WTC11 (cell line): Measurements from ENCODE around the gene GALM. TPM values are rescaled to one million over a fixed set of nuclear protein-coding genes. Genes with fewer than 3 reads are reported as not detected.
"Not testable (repeated sequence)": the region's sequence is repeated elsewhere in the genome, so short reads cannot be mapped to it uniquely, and the experiment has no call there.

Source experiments
- ATAC-seq: fragments of 200-7000 bp; cut with Tn5 transposase; 2 replicates; pipeline ENCODE4 v1.10.0; 2021; ENCODE audit warnings: mild to moderate bottlenecking, moderate library complexity
- CTCF ChIA-PET: fragments of 300-600 bp; sonication (Branson Sonifier 250); formaldehyde crosslinking; loops from one replicate; lab custom pipeline; 2021; ENCODE audit warnings: antibody characterized with exemption; lab: Charles Lee
- POLR2A ChIA-PET: fragments of 350-600 bp; sonication (Branson Sonifier 250); formaldehyde crosslinking; loops from one replicate; lab custom pipeline; 2021; ENCODE audit warnings: antibody characterized with exemption; lab: Charles Lee
- DNase-seq: peaks from one replicate; pipeline ENCODE4 v3.0.0; 2021; ENCODE audit warnings: low spot score
- H3K27ac Mint-ChIP-seq: 2 replicates; pipeline ENCODE4 v1.8.0; 2021; ENCODE audit warnings: mixed read lengths
- H3K27me3 Mint-ChIP-seq: 2 replicates; pipeline ENCODE4 v1.8.0; 2021; ENCODE audit warnings: low read depth, mild to moderate bottlenecking, moderate library complexity, mixed read lengths
- H3K36me3 Mint-ChIP-seq: 2 replicates; pipeline ENCODE4 v1.8.0; 2021; ENCODE audit warnings: mixed read lengths
- H3K4me1 Mint-ChIP-seq: 2 replicates; pipeline ENCODE4 v1.8.0; 2022; ENCODE audit warnings: mixed read lengths
- H3K4me3 Mint-ChIP-seq: 2 replicates; pipeline ENCODE4 v1.8.0; 2021; ENCODE audit warnings: mild to moderate bottlenecking, moderate library complexity, mixed read lengths
- H3K9me3 Mint-ChIP-seq: 2 replicates; pipeline ENCODE4 v1.8.0; 2021; ENCODE audit warnings: mixed read lengths
- ARID4B ChIP-seq: sonication (generic); formaldehyde crosslinking; IDR thresholded peaks from 2 replicates; pipeline ENCODE4 v1.8.0; 2023; ENCODE audit warnings: missing genetic modification reagents, mild to moderate bottlenecking, borderline replicate concordance
- EMX1 ChIP-seq: fragments of 250-450 bp; sonication (Bioruptor Pico); IDR thresholded peaks from 2 replicates; pipeline ENCODE4 v1.8.0; 2021; ENCODE audit warnings: mild to moderate bottlenecking
- HMGA2 ChIP-seq: fragments of 250-450 bp; sonication (Bioruptor Pico); IDR thresholded peaks from 2 replicates; pipeline ENCODE4 v1.4.0; 2021; ENCODE audit warnings: mild to moderate bottlenecking, moderate library complexity
- HMGXB4 ChIP-seq: sonication (generic); formaldehyde crosslinking; IDR thresholded peaks from 2 replicates; pipeline ENCODE4 v1.8.1; 2023; ENCODE audit warnings: mild to moderate bottlenecking, moderate library complexity, missing genetic modification reagents
- JAZF1 ChIP-seq: fragments of 250-450 bp; sonication (Bioruptor Pico); IDR thresholded peaks from 2 replicates; pipeline ENCODE4 v1.9.0; 2021; ENCODE audit warnings: moderate library complexity, mild to moderate bottlenecking, inconsistent platforms
- NFE2L1 ChIP-seq: sonication (generic); formaldehyde crosslinking; IDR thresholded peaks from 2 replicates; pipeline ENCODE4 v1.8.1; 2023; ENCODE audit warnings: missing genetic modification reagents
- RORB ChIP-seq: fragments of 250-450 bp; sonication (Bioruptor Pico); IDR thresholded peaks from 2 replicates; pipeline ENCODE4 v1.9.0; 2021; ENCODE audit warnings: mild to moderate bottlenecking
- SOX15 ChIP-seq: fragments of 250-450 bp; sonication (Bioruptor Pico); IDR thresholded peaks from 2 replicates; pipeline ENCODE4 v1.9.0; 2021; ENCODE audit warnings: mild to moderate bottlenecking
- ZBTB21 ChIP-seq: sonication (generic); formaldehyde crosslinking; IDR thresholded peaks from 2 replicates; pipeline ENCODE4 v1.8.1; 2023; ENCODE audit warnings: mild to moderate bottlenecking, missing genetic modification reagents, borderline replicate concordance
- ZNF232 ChIP-seq: sonication (generic); formaldehyde crosslinking; IDR thresholded peaks from 2 replicates; pipeline ENCODE4 v1.8.0; 2022; ENCODE audit warnings: mild to moderate bottlenecking, missing genetic modification reagents
- total RNA-seq: library from RNA; stranded (reverse); gene quantifications from 3 replicates; pipeline ENCODE4 v1.2.3, GENCODE V29; 2021
- TF ChIP-seq, protein P1 (sequence below): sonication (generic); formaldehyde crosslinking; conservative IDR thresholded peaks from 2 replicates; pipeline ENCODE4 v1.8.1; 2022; ENCODE audit warnings: mild to moderate bottlenecking, missing genetic modification reagents
- TF ChIP-seq, protein P2 (sequence below): sonication (generic); formaldehyde crosslinking; IDR thresholded peaks from 2 replicates; pipeline ENCODE4 v1.8.0; 2023; ENCODE audit warnings: mild to moderate bottlenecking, missing genetic modification reagents

GALM gene
- total RNA-seq, 1 experiment from 2014 or later = 11.2 TPM

DNA sequence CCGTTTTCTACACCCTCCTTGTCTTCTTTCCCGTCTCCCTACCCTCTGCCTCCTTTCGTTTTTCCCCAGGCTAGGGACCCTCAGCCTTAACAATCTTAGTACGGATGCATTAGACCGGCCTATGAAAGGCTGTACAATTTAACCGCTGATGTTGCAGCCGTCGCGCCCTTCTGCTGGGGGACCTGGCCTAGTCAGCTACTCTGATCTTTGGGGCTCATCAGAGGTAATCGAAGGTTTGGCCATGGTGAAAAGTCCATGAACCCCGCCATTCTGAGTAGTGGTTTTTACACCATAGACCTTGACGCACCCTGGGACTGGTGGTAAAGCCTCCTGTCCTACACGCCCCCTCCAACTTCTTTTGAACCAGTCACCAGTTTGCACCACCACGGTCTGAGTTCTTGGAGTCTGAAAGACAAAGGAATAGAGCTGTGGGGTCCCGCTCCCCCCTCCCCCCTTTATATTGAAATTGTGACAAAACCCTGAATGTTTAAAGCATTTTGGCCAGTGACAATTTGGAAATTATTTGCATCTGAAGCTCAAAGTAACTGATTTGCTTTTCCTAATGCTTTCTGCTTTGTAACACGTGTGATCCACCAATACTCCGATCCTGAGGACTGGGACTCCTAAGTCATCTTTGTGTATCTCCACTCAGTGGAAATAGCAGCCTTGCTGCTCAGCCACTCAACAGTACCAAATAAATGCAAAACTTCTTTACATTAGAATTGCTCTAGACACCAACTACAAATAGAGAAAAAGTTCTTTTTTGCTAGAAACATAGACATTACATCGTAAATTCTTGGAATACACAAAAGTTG is 85.9 kb downstream of the GALM start:
- peak overlapping the region; percentile 100 for H3K4me3 Mint-ChIP-seq
- H3K27ac Mint-ChIP-seq = peak overlapping the region; percentile 100
- peaks cover 36% of the 10 kb centered on the region for H3K4me1 Mint-ChIP-seq
- ChIA-PET POLR2A (interaction anchor here (0.6 to 2.4 kb wide), 36 partner anchors 8 to 1785 kb away, joined by 3 to 55 read pairs (median 4); partner anchors contain the start of genes ATL2, DHX57, GALM and HNRNPLL), CTCF (interaction anchor here (0.7 to 2.1 kb wide), 3 partner anchors 149 to 216 kb away, joined by 3 to 5 read pairs (median 4); no protein-coding TSS in a partner anchor)
- peaks cover 2% of the 10 kb centered on the region; the same call in 1 of the 2 replicates for H3K9me3 Mint-ChIP-seq
- DNase-seq (no peak), ATAC-seq (peak; percentile 33)
- TF ChIP-seq ZNF232 (CRISPR knock-in tag) (0 out of 2 replicates have a peak, but pooled peaks have one; percentile 1), SOX15 (CRISPR knock-in tag) (no peak)
- peaks cover 40% of the 10 kb centered on the region for H3K36me3 Mint-ChIP-seq
- H3K27me3 Mint-ChIP-seq = no peaks in the 10 kb centered on the region

- ATAC-seq = no peak
- H3K27ac Mint-ChIP-seq = no peak overlapping the region
- POLR2A ChIA-PET = no interaction called here
- H3K9me3 Mint-ChIP-seq = peaks cover 4% of the 10 kb centered on the region; the same call in 1 of the 2 replicates
- DNase-seq = no peak
- no peak overlapping the region for H3K4me3 Mint-ChIP-seq
- peaks cover 20% of the 10 kb centered on the region for H3K36me3 Mint-ChIP-seq
- CTCF ChIA-PET = no interaction called here
- no peak for TF ChIP-seq ARID4B
- peaks cover 17% of the 10 kb centered on the region for H3K4me1 Mint-ChIP-seq
- H3K27me3 Mint-ChIP-seq = no peaks in the 10 kb centered on the region
Measured at GRCh38 chr2:38754049-38754448, 88.1 kb downstream of the GALM start.

- POLR2A ChIA-PET = no interaction called here
- peaks cover 16% of the 10 kb centered on the region for H3K36me3 Mint-ChIP-seq
- peaks cover 13% of the 10 kb centered on the region for H3K4me1 Mint-ChIP-seq
- TF ChIP-seq NFE2L1 (CRISPR knock-in tag) (no peak), JAZF1 (CRISPR knock-in tag) (no peak)
- ATAC-seq (no peak), DNase-seq (no peak)
- H3K4me3 Mint-ChIP-seq = no peak overlapping the region
- H3K9me3 Mint-ChIP-seq = peaks cover 4% of the 10 kb centered on the region; the same call in 1 of the 2 replicates
- no peaks in the 10 kb centered on the region for H3K27me3 Mint-ChIP-seq
- no peak overlapping the region for H3K27ac Mint-ChIP-seq
- CTCF ChIA-PET = no interaction called here
Measured at GRCh38 chr2:38754506-38754905, 88.6 kb downstream of the GALM start.

DNA sequence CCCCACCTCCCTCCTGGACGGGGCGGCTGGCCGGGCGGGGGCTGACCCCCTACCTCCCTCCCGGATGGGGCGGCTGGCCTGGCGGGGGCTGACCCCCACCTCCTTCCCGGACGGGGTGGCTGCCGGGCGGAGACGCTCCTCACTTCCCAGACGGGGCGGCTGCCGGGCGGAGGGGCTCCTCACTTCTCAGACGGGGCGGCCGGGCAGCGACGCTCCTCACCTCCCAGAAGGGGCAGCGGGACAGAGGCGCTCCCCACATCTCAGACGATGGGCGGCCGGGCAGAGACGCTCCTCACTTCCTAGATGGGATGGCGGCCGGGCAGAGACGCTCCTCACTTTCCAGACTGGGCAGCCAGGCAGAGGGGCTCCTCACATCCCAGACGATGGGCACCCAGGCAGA is 90.0 kb downstream of the GALM start:
- CTCF ChIA-PET, H3K27ac Mint-ChIP-seq: not testable (repeated sequence)

GRCh38 chr2:38763228-38763627 is 97.3 kb downstream of the GALM start:
- POLR2A ChIA-PET = no interaction called here
- no peaks in the 10 kb centered on the region for H3K9me3 Mint-ChIP-seq
- DNase-seq = no peak
- H3K27ac Mint-ChIP-seq = no peak overlapping the region
- no peak for TF ChIP-seq HMGXB4 (CRISPR knock-in tag)
- TF ChIP-seq, protein P1, sequence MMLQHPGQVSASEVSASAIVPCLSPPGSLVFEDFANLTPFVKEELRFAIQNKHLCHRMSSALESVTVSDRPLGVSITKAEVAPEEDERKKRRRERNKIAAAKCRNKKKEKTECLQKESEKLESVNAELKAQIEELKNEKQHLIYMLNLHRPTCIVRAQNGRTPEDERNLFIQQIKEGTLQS (CRISPR knock-in tag) = no peak
- no peak for TF ChIP-seq EMX1 (CRISPR knock-in tag)
- TF ChIP-seq HMGA2 (CRISPR knock-in tag) = no peak
- no peak for TF ChIP-seq ZBTB21
- TF ChIP-seq, protein P2, sequence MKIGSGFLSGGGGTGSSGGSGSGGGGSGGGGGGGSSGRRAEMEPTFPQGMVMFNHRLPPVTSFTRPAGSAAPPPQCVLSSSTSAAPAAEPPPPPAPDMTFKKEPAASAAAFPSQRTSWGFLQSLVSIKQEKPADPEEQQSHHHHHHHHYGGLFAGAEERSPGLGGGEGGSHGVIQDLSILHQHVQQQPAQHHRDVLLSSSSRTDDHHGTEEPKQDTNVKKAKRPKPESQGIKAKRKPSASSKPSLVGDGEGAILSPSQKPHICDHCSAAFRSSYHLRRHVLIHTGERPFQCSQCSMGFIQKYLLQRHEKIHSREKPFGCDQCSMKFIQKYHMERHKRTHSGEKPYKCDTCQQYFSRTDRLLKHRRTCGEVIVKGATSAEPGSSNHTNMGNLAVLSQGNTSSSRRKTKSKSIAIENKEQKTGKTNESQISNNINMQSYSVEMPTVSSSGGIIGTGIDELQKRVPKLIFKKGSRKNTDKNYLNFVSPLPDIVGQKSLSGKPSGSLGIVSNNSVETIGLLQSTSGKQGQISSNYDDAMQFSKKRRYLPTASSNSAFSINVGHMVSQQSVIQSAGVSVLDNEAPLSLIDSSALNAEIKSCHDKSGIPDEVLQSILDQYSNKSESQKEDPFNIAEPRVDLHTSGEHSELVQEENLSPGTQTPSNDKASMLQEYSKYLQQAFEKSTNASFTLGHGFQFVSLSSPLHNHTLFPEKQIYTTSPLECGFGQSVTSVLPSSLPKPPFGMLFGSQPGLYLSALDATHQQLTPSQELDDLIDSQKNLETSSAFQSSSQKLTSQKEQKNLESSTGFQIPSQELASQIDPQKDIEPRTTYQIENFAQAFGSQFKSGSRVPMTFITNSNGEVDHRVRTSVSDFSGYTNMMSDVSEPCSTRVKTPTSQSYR (CRISPR knock-in tag) = no peak
- TF ChIP-seq RORB (CRISPR knock-in tag) = no peak
- CTCF ChIA-PET = no interaction called here
- no peaks in the 10 kb centered on the region for H3K36me3 Mint-ChIP-seq
- no peak for ATAC-seq
- no peak overlapping the region for H3K4me3 Mint-ChIP-seq
- H3K27me3 Mint-ChIP-seq = no peaks in the 10 kb centered on the region
- H3K4me1 Mint-ChIP-seq = no peaks in the 10 kb centered on the region

More for the DNA sequence above, 90.0 kb downstream of the GALM start:
- H3K4me1 Mint-ChIP-seq, H3K27me3 Mint-ChIP-seq, ATAC-seq, POLR2A ChIA-PET, H3K4me3 Mint-ChIP-seq, DNase-seq, H3K9me3 Mint-ChIP-seq, H3K36me3 Mint-ChIP-seq: not testable (repeated sequence)
